Right cardiac atrium (tissue), 5 donors: ENCODE data around the gene ERGIC1. TPM values are rescaled to one million over a fixed set of nuclear protein-coding genes. Genes with fewer than 3 reads are reported as not detected.

ENCODE experiments used
- ATAC-seq, 2 donors: fragments of 200-7000 bp; cut with Tn5 transposase; one replicate each; pipeline versions ENCODE4 v1.8.0 to v1.9.1; 2020; ENCODE audit warnings: moderate library complexity in 2 of 2, mild to moderate bottlenecking in 1 of 2
- DNase-seq, 3 donors: peaks; one replicate each; pipeline ENCODE4 v3.0.0-alpha.2; 2020
- H3K27ac ChIP-seq: one replicate; pipeline ENCODE4 v1.5.1; 2013; ENCODE audit warnings: mild to moderate bottlenecking, low read length, control low read depth, moderate library complexity
- H3K27me3 ChIP-seq: one replicate; pipeline ENCODE4 v1.6.1; 2013; ENCODE audit not compliant: control insufficient read depth, insufficient read depth
- H3K4me1 ChIP-seq: one replicate; pipeline ENCODE4 v1.6.1; 2013; ENCODE audit warnings: low read length; ENCODE audit not compliant: control insufficient read depth, insufficient read depth
- H3K4me3 ChIP-seq: one replicate; pipeline ENCODE4 v1.5.1; 2013; ENCODE audit warnings: low read length, control low read depth
- H3K9me3 ChIP-seq: one replicate; pipeline ENCODE4 v1.6.1; 2013; ENCODE audit warnings: low read length; ENCODE audit not compliant: control insufficient read depth
- WGBS: extraction: QIAGEN DNeasy Blood & Tissue Kit; methylation state at CpG from one replicate; pipeline ENCODE4 v1.1.7; 2013; 5-methylcytosine and 5-hydroxymethylcytosine counted together
- intact Hi-C, 4 donors: fragments of 100-400 bp; cut with DNase I; formaldehyde crosslinking; loops; one replicate each; pipeline versions ENCODE4 v1.11.0 to v1.14.0; 2022 to 2023
- polyA plus RNA-seq: library from polyadenylated mRNA; stranded (reverse); fragments of 200-250 nt; gene quantifications from one replicate; pipeline ENCODE4 v1.2.3, GENCODE V29; 2013
- total RNA-seq, 4 donors: library from RNA; stranded (reverse); fragmentation: NEBNext Ultra II Directional; extraction: Animal tissue kit (Norgen Biotek cat#: 25700); gene quantifications; one replicate each; pipeline ENCODE4 v1.2.1, GENCODE V29; 2021
- donor health status: healthy with polysubstance abuse.
- donor health status: DM: no; HTN: yes; CAD: no.
- donor health status: DM: no; HTN: no; CAD: no.
- donor health status: DM: no; HTN: yes; CAD: no; lungs with severe emphysema.
- donor health status: DM: yes; HTN: yes; CAD: no.

Gene ERGIC1
- total and polyA plus RNA-seq, 5 donors: 73.1 to 96.8 (median 85.0) TPM

GRCh38 chr5:172926008-172926523 is 92.0 kb downstream of the ERGIC1 start:
- no peak for ATAC-seq
- 98% methylated on average over 2 of the region's 2 CpGs for WGBS
- intact Hi-C loops: loop anchor here in 1 of 4 donors (10.0 kb wide), 1 partner anchor 441 kb away; no protein-coding TSS in a partner anchor

GRCh38 chr5:172926796-172927195 is 92.7 kb downstream of the ERGIC1 start:
- intact Hi-C loops: loop anchor here in 1 of 4 donors (10.0 kb wide), 1 partner anchor 442 kb away; no protein-coding TSS in a partner anchor
- DNase-seq: no peak
- Histone ChIP-seq H3K27ac (no peak overlapping the region), H3K27me3 (no peaks in the 10 kb centered on the region), H3K4me3 (no peak overlapping the region), H3K9me3 (no peaks in the 10 kb centered on the region), H3K4me1 (peaks cover 3% of the 10 kb centered on the region)
- no peak for ATAC-seq
- 84% methylated on average over 12 of the region's 12 CpGs for WGBS

More at GRCh38 chr5:172926008-172926523, 92.0 kb downstream of the ERGIC1 start:
- H3K4me1 ChIP-seq: peaks cover under 1% of the 10 kb centered on the region
- H3K27ac ChIP-seq: no peak overlapping the region
- DNase-seq: no peak
- no peaks in the 10 kb centered on the region for H3K27me3 ChIP-seq
- no peaks in the 10 kb centered on the region for H3K9me3 ChIP-seq
- H3K4me3 ChIP-seq: no peak overlapping the region

- intact Hi-C loops: loop anchor here in 1 of 4 donors (10.0 kb wide), 1 partner anchor 445 kb away; no protein-coding TSS in a partner anchor
- no peaks in the 10 kb centered on the region for H3K9me3 ChIP-seq
- DNase-seq: peak in 1 of 3 donors; percentile 3
- ATAC-seq: no peak
- peaks cover 5% of the 10 kb centered on the region for H3K4me1 ChIP-seq
- no peak overlapping the region for H3K4me3 ChIP-seq
- no peaks in the 10 kb centered on the region for H3K27me3 ChIP-seq
- H3K27ac ChIP-seq: no peak overlapping the region
- WGBS: 97% methylated on average over 3 of the region's 3 CpGs
Observed at GRCh38 chr5:172929371-172929838, 95.4 kb downstream of the ERGIC1 start.

- peaks cover 5% of the 10 kb centered on the region for H3K4me1 ChIP-seq
- intact Hi-C loops: loop anchor here (5.0 kb wide), 3 partner anchors 159 to 219 kb away; partner anchors contain the start of gene DUSP1 (in 1 of the 4)
- no peak overlapping the region for H3K4me3 ChIP-seq
- ATAC-seq (peak; percentile 74 to 85), DNase-seq (peak; percentile 70 to 82 (median 73))
- WGBS: 41% methylated on average over 9 of the region's 9 CpGs
- H3K9me3 ChIP-seq: no peaks in the 10 kb centered on the region
- H3K27ac ChIP-seq: peak overlapping the region; percentile 75
- no peaks in the 10 kb centered on the region for H3K27me3 ChIP-seq
Observed at GRCh38 chr5:172931001-172931536, 97.0 kb downstream of the ERGIC1 start.

GRCh38 chr5:172932313-172933017 is 98.4 kb downstream of the ERGIC1 start:
- Histone ChIP-seq H3K9me3 (no peaks in the 10 kb centered on the region), H3K27ac (peak overlapping the region; percentile 31), H3K27me3 (no peaks in the 10 kb centered on the region), H3K4me1 (peaks cover 5% of the 10 kb centered on the region), H3K4me3 (no peak overlapping the region)
- DNase-seq: peak; percentile 73 to 90 (median 88)
- intact Hi-C loops: loop anchor here (1.0 to 5.0 kb wide), 5 partner anchors 160 to 220 kb away; partner anchors contain the start of gene DUSP1 (in 1 of the 4)
- WGBS: 15% methylated on average over 22 of the region's 22 CpGs
- ATAC-seq: peak; percentile 78 to 80

GRCh38 chr5:172933238-172933637 is 99.2 kb downstream of the ERGIC1 start:
- Histone ChIP-seq H3K4me3 (no peak overlapping the region), H3K27ac (no peak overlapping the region), H3K9me3 (no peaks in the 10 kb centered on the region), H3K4me1 (peaks cover 5% of the 10 kb centered on the region), H3K27me3 (no peaks in the 10 kb centered on the region)
- DNase-seq (peak in 1 of 3 donors; percentile 1), ATAC-seq (no peak)
- WGBS: 92% methylated on average over 4 of the region's 4 CpGs
- intact Hi-C loops: loop anchor here (2.0 to 5.0 kb wide), 4 partner anchors 161 to 221 kb away; partner anchors contain the start of gene DUSP1 (in 1 of the 4)

GRCh38 chr5:172935096-172935495 is 101.0 kb downstream of the ERGIC1 start:
- intact Hi-C loops: no loop called here
- Histone ChIP-seq H3K9me3 (no peaks in the 10 kb centered on the region), H3K27ac (no peak overlapping the region), H3K4me1 (peaks cover 5% of the 10 kb centered on the region), H3K4me3 (no peak overlapping the region), H3K27me3 (no peaks in the 10 kb centered on the region)
- peak in 2 of 3 donors; percentile 24 to 35 for DNase-seq
- ATAC-seq: no peak
- WGBS: 92% methylated on average over 14 of the region's 14 CpGs

GRCh38 chr5:172936401-172936800 is 102.3 kb downstream of the ERGIC1 start:
- Histone ChIP-seq H3K9me3 (no peaks in the 10 kb centered on the region), H3K27me3 (no peaks in the 10 kb centered on the region), H3K27ac (no peak overlapping the region), H3K4me1 (peaks cover 3% of the 10 kb centered on the region), H3K4me3 (no peak overlapping the region)
- ATAC-seq (no peak), DNase-seq (peak in 1 of 3 donors; percentile 10)
- intact Hi-C loops: no loop called here
- WGBS: 95% methylated on average over 5 of the region's 5 CpGs

- Histone ChIP-seq H3K27ac (no peak overlapping the region), H3K4me1 (peaks cover 2% of the 10 kb centered on the region), H3K4me3 (no peak overlapping the region), H3K27me3 (no peaks in the 10 kb centered on the region), H3K9me3 (no peaks in the 10 kb centered on the region)
- intact Hi-C loops: no loop called here
- DNase-seq (peak in 2 of 3 donors; percentile 48 to 68), ATAC-seq (no peak)
- 79% methylated on average over 10 of the region's 10 CpGs for WGBS
Observed at GRCh38 chr5:172939071-172939470, 105.0 kb downstream of the ERGIC1 start.

GRCh38 chr5:172939611-172940267 is 105.7 kb downstream of the ERGIC1 start:
- DNase-seq: peak; percentile 37 to 47 (median 47)
- intact Hi-C loops: no loop called here
- Histone ChIP-seq H3K27me3 (no peaks in the 10 kb centered on the region), H3K27ac (no peak overlapping the region), H3K9me3 (no peaks in the 10 kb centered on the region), H3K4me1 (peaks cover 2% of the 10 kb centered on the region), H3K4me3 (no peak overlapping the region)
- peak in 1 of 2 donors; percentile 29 for ATAC-seq
- 63% methylated on average over 16 of the region's 16 CpGs for WGBS
